K562 (cell line): ENCODE measurements around the gene E2F3. TPM values are rescaled to one million over a fixed set of nuclear protein-coding genes. Genes with fewer than 3 reads are reported as not detected.
A peak's percentile ranks its signal among the peaks of the same experiment; 100 is the strongest.
"Not testable (repeated sequence)": the region's sequence is repeated elsewhere in the genome, so short reads cannot be mapped to it uniquely, and the experiment has no call there.

Source experiments
- ATAC-seq: fragments of 200-7000 bp; cut with Tn5 transposase; 3 replicates; pipeline ENCODE4 v1.9.1; 2020; ENCODE audit warnings: moderate library complexity
- BruUV-seq: library from RNA; stranded (reverse); fragments of 400-500 nt; replicated peaks from 2 replicates; lab custom pipeline; 2021; lab: Mats Ljungman, UMichigan
- CTCF ChIA-PET: fragments of 300-600 bp; formaldehyde crosslinking; extraction: SDS; loops from one replicate; lab custom pipeline; 2021; ENCODE audit warnings: low intra/inter-chr PET ratio; lab: Yijun Ruan, JAX
- POLR2A ChIA-PET: fragments of 300-600, 350-650 bp; sonication (Branson Sonifier 250); formaldehyde crosslinking; extraction: SDS; loops from one replicate; lab custom pipeline; 2021; ENCODE audit warnings: antibody characterized with exemption, inconsistent platforms; lab: Yijun Ruan, JAX
- DNase-seq, 4 experiments: peaks; one replicate each; pipeline versions ENCODE4 v3.0.0 to v3.0.0-alpha.2; 2011 to 2018; ENCODE audit warnings: low spot score in 3 of 4, mixed read lengths in 3 of 4; ENCODE audit errors: extremely low read depth in 1 of 4
- FAIRE-seq: peaks from 2 replicates; lab custom pipeline; 2011; peaks lifted over from hg19 to GRCh38; lab: Jason Lieb, UNC
- H2AFZ ChIP-seq: 2 replicates; pipeline ENCODE4 v1.6.0; 2011; ENCODE audit warnings: low read depth, low read length, control low read depth, inconsistent platforms
- H3K27ac ChIP-seq: fragments of 200-600 bp; 3 replicates; pipeline ENCODE4 v1.8.0; 2011; ENCODE audit warnings: low read depth, mild to moderate bottlenecking, control low read depth, inconsistent platforms, low read length, moderate library complexity, mixed read lengths; ENCODE audit errors: extremely low read depth
- H3K27me3 ChIP-seq, 2 experiments: fragments of 300-600 bp in 1 of 2; 2 replicates in 1 of 2; 3 replicates in 1 of 2; pipeline versions ENCODE4 v1.6.0 to v1.8.0; 2011; ENCODE audit warnings: inconsistent platforms in 2 of 2, low read length in 2 of 2, mild to moderate bottlenecking in 1 of 2, mixed read lengths in 1 of 2, moderate library complexity in 1 of 2; ENCODE audit not compliant: control insufficient read depth in 2 of 2, insufficient read depth in 2 of 2
- H3K36me3 ChIP-seq: fragments of 300-600 bp; 3 replicates; pipeline ENCODE4 v1.8.0; 2011; ENCODE audit warnings: mild to moderate bottlenecking, low read length, inconsistent platforms; ENCODE audit not compliant: control insufficient read depth, insufficient read depth
- H3K4me1 ChIP-seq, 2 experiments: fragments of 200-600 bp in 1 of 2; replicated peaks in 1 of 2; 2 replicates in 1 of 2; 3 replicates in 1 of 2; pipeline versions ENCODE4 v1.5.1 to v1.8.0; 2011; ENCODE audit warnings: inconsistent platforms in 2 of 2, low read length in 2 of 2, mild to moderate bottlenecking in 1 of 2, mixed read lengths in 1 of 2, moderate library complexity in 1 of 2; ENCODE audit not compliant: control insufficient read depth in 2 of 2, insufficient read depth in 2 of 2
- H3K4me2 ChIP-seq: 2 replicates; pipeline ENCODE4 v1.6.1; 2011; ENCODE audit warnings: low read length, control low read depth, inconsistent platforms, mixed read lengths; ENCODE audit not compliant: insufficient read depth
- H3K4me3 ChIP-seq: fragments of 200-600 bp; sonication (generic), shearing (Covaris generic); 2 replicates; pipeline ENCODE4 v1.5.1; 2016; ENCODE audit warnings: control low read depth, inconsistent platforms
- H3K79me2 ChIP-seq: fragments of 200-600 bp; 3 replicates; pipeline ENCODE4 v1.8.0; 2011; ENCODE audit warnings: low read length, inconsistent platforms; ENCODE audit not compliant: control insufficient read depth, insufficient read depth
- H3K9ac ChIP-seq, 2 experiments: 2 replicates each; pipeline versions ENCODE4 v1.6.0 to v1.6.1; 2011; ENCODE audit warnings: low read depth in 2 of 2, low read length in 2 of 2, control low read depth in 1 of 2, inconsistent platforms in 1 of 2, mild to moderate bottlenecking in 1 of 2, mixed read lengths in 1 of 2; ENCODE audit not compliant: insufficient read depth in 1 of 2
- H3K9me1 ChIP-seq: one replicate; pipeline ENCODE4 v1.6.0; 2011; ENCODE audit warnings: inconsistent platforms, mild to moderate bottlenecking, low read length, moderate library complexity; ENCODE audit not compliant: control insufficient read depth, insufficient read depth
- H3K9me3 ChIP-seq: replicated peaks from 2 replicates; pipeline ENCODE4 v1.5.1; 2011; ENCODE audit warnings: low read depth, low read length, inconsistent platforms; ENCODE audit not compliant: control insufficient read depth, insufficient read depth
- H4K20me1 ChIP-seq: replicated peaks from 2 replicates; pipeline ENCODE4 v1.6.1; 2011; ENCODE audit warnings: low read length, inconsistent platforms, mixed read lengths; ENCODE audit not compliant: control insufficient read depth, insufficient read depth
- FOXK2 ChIP-seq, 2 experiments: fragments of 450-650 bp; IDR thresholded peaks in 1 of 2; conservative IDR thresholded peaks in 1 of 2; 2 replicates each; pipeline ENCODE4 v1.6.1; 2016; ENCODE audit warnings: low read depth in 2 of 2, mild to moderate bottlenecking in 1 of 2
- NFIC ChIP-seq: fragments of 450-650 bp; IDR thresholded peaks from 2 replicates; pipeline ENCODE4 v1.6.1; 2017; ENCODE audit warnings: mild to moderate bottlenecking, inconsistent platforms
- PKNOX1 ChIP-seq: fragments of 450-650 bp; IDR thresholded peaks from 2 replicates; pipeline ENCODE4 v1.6.1; 2016
- PURB ChIP-seq: sonication (generic); formaldehyde crosslinking; IDR thresholded peaks from 2 replicates; pipeline ENCODE4 v1.9.0; 2021; ENCODE audit warnings: low read depth, mild to moderate bottlenecking, missing genetic modification reagents
- RBM25 ChIP-seq: fragments of 200-400 bp; formaldehyde crosslinking; IDR thresholded peaks from 2 replicates; pipeline ENCODE4 v1.6.1; 2018; ENCODE audit warnings: low read length, low read depth, moderate library complexity; ENCODE audit not compliant: severe bottlenecking
- ZNF121 ChIP-seq: sonication (generic); formaldehyde crosslinking; conservative IDR thresholded peaks from 2 replicates; pipeline ENCODE4 v1.8.0; 2022; ENCODE audit warnings: missing genetic modification reagents
- ZNF146 ChIP-seq: IDR thresholded peaks from one replicate; pipeline ENCODE4 v1.6.1; 2018; ENCODE audit warnings: missing compliant biosample characterization; ENCODE audit not compliant: unreplicated experiment
- ZNF354B ChIP-seq: fragments of 250-450 bp; sonication (Bioruptor Pico); IDR thresholded peaks from 2 replicates; pipeline ENCODE4 v1.4.0; 2020
- WGBS: fragments of 100-300 bp; shearing (Covaris generic); methylation state at CpG from one replicate; pipeline ENCODE4 v1.1.6; 2016; ENCODE audit warnings: low coverage, mixed read lengths; ENCODE audit not compliant: insufficient coverage; ENCODE audit errors: missing lambda C conversion rate; 5-methylcytosine and 5-hydroxymethylcytosine counted together
- in situ Hi-C: fragments of 300-500 bp; cut with MboI; formaldehyde crosslinking; loops from 4 replicates; pipeline ENCODE4 v1.15.0; 2018; ENCODE audit warnings: inconsistent platforms, mixed read lengths
- intact Hi-C: fragments of 100-400 bp; cut with micrococcal nuclease; formaldehyde crosslinking; loops from 2 replicates; pipeline ENCODE4 v1.14.2; 2022
- polyA plus RNA-seq, 8 experiments: library from polyadenylated mRNA; depleted of rRNA in 4 of 8; stranded (reverse) in 5 of 8; unstranded in 3 of 8; fragments of >200 nt; fragmentation: Nextera tagmentation in 2 of 8; fragmentation: Illumina TruSeq in 1 of 8; extraction: Ambion mirVana in 2 of 8; extraction: Trizol in 1 of 8; gene quantifications; 2 replicates each; pipeline versions ENCODE4 v1.2.1 to v1.2.3, GENCODE V29; 2011 to 2014; ENCODE audit warnings: inconsistent platforms in 1 of 8, missing spikeins in 1 of 8
- total RNA-seq, 7 experiments: library from RNA; depleted of rRNA in 6 of 7; stranded (reverse); fragments of >200 nt in 6 of 7; fragmentation: Illumina TruSeq in 2 of 7; extraction: Trizol in 2 of 7; gene quantifications; 2 replicates each; pipeline versions ENCODE4 v1.2.1 to v1.2.3, GENCODE V29; 2011 to 2021; ENCODE audit warnings: low replicate concordance in 1 of 7

The E2F3 gene
- total and polyA plus RNA-seq, 9 of the 15 experiments (the other 6 are each of a cell fraction or from before 2014, with no cell fraction given): 11.1 to 44.7 (median 27.2) TPM

GRCh38 chr6:20465616-20466015 is 63.9 kb downstream of the E2F3 start:
- FAIRE-seq, H3K27me3 ChIP-seq, POLR2A ChIA-PET, H3K9ac ChIP-seq, H4K20me1 ChIP-seq, intact Hi-C loops, H3K4me1 ChIP-seq, H3K9me3 ChIP-seq, H3K4me3 ChIP-seq, in situ Hi-C loops, H3K9me1 ChIP-seq, BruUV-seq, H3K27ac ChIP-seq, ATAC-seq, H2AFZ ChIP-seq, H3K4me2 ChIP-seq, DNase-seq: not testable (repeated sequence)
- TF ChIP-seq RBM25: peak; percentile 4
- TF ChIP-seq NFIC: peak; percentile 56
- TF ChIP-seq ZNF146: peak; percentile 50
- TF ChIP-seq PKNOX1: peak; percentile 32; the same call in 1 of the 2 replicates
- CTCF ChIA-PET: interaction anchor here (0.6 kb wide), 1 partner anchor 450 kb away, joined by 3 read pairs; no protein-coding TSS in a partner anchor
- H3K36me3 ChIP-seq: peaks cover 73% of the 10 kb centered on the region
- H3K79me2 ChIP-seq: peaks cover 96% of the 10 kb centered on the region
- 93% methylated on average over 4 of the region's 4 CpGs for WGBS

DNA sequence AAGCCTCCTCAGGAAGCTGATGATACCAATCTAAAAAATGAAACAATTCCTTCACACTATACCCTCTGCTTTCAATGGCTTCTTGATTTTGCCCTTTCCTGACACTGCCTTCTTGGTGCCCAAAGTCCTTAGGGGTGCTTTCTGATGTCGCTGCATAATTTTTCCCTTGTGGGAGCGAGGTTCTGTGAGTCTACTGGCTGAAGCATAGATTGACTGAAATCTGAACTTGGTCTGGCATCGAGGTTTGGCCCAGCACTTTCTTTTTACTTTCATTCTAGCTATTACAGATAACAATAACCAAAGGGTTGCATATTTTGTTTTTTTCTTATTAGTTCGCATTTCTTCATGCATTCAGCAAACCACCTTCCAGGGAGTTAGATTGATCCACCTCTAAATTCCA is 65.8 kb downstream of the E2F3 start:
- H3K9ac ChIP-seq: no peak overlapping the region
- 94% methylated on average over 4 of the region's 4 CpGs for WGBS
- peaks cover 4 to 13% of the 10 kb centered on the region in 2 experiments; a peak in 3 of 5 replicates for H3K4me1 ChIP-seq
- H3K27me3 ChIP-seq: no peaks in the 10 kb centered on the region
- H3K27ac ChIP-seq: no peak overlapping the region
- CTCF ChIA-PET: no interaction called here
- H3K36me3 ChIP-seq: peaks cover 70% of the 10 kb centered on the region
- peaks cover 8% of the 10 kb centered on the region; the same call in 1 of the 2 replicates for H4K20me1 ChIP-seq
- DNase-seq (no peak), ATAC-seq (no peak), FAIRE-seq (no peak)
- TF ChIP-seq ZNF121 (CRISPR knock-in tag): no peak
- no peak for TF ChIP-seq FOXK2 (conservative IDR thresholded peaks at IDR 0.05 in 1 of 2, IDR thresholded peaks at IDR 0.05 in 1 of 2; ENCODE audit: low read depth in 2 of 2)
- no peak for TF ChIP-seq ZNF354B (CRISPR knock-in tag)
- no peak for TF ChIP-seq PURB (CRISPR knock-in tag)
- in situ Hi-C loops: no loop called here
- H3K4me2 ChIP-seq: no peak overlapping the region
- no TSS peak for BruUV-seq
- H3K9me3 ChIP-seq: no peaks in the 10 kb centered on the region
- H3K9me1 ChIP-seq: no peaks in the 10 kb centered on the region
- POLR2A ChIA-PET: interaction anchor here (1.5 kb wide), 1 partner anchor 24 kb away, joined by 5 read pairs; no protein-coding TSS in a partner anchor
- H3K79me2 ChIP-seq: peaks cover 96% of the 10 kb centered on the region
- H2AFZ ChIP-seq: no peak overlapping the region
- intact Hi-C loops: no loop called here
- no peak overlapping the region for H3K4me3 ChIP-seq
